Suppressor macrophage treated with lipopolysaccharide for 1 hour (primary cell): Measurements from ENCODE around the gene EIF2B1.

Experiments
- DNase-seq, 3 donors: peaks; one replicate each; pipeline ENCODE4 v3.0.0-alpha.2; 2020 to 2022

Gene EIF2B1

DNA sequence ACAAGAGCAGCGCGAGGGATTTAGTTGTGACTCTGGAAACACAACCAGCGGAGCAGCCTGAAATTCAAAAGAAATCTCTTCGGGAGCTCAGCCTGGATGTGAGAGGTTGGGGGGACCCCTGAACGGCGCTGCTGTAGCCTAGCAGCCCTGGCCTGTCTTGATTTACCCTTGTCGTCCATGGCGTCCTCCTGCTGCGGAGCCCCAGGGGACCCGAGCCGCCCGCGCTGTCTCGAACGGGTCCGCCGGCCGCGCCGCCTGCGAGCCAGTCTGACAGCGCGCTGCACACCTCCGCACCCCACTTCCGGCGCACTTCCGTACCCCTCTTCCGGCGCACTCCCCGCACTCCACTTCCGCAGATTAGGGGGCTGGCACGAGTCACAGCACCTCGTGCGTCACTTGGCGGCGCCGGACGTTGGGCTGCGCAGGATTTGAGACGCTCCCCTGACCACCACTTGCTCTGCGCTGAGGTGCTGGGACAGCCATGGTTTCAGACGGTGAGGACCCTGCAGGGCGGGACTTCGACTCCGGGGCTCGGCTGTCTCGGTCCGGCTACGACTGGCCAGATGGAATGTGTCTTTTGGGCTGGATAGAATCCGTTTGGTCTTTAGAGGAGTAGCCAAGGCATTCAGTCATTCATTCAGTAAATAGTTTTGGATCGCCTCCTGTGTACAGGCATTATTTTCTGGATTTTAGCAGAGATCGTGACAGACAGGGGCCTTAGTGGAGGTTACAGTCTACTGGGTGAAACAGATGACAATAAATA is at the start of gene EIF2B1, which contains the start of gene GTF2H3:
Gene EIF2B1 (minus strand): TSS at position 308 of the 763 bp plus-strand sequence. CDS start 129 bp downstream, at position 179.
Gene GTF2H3 (plus strand): TSS at position 451 of the 763 bp plus-strand sequence. CDS start 31 bp downstream, at position 482.
- peak; percentile 97 to 98 (median 98) for DNase-seq

DNA sequence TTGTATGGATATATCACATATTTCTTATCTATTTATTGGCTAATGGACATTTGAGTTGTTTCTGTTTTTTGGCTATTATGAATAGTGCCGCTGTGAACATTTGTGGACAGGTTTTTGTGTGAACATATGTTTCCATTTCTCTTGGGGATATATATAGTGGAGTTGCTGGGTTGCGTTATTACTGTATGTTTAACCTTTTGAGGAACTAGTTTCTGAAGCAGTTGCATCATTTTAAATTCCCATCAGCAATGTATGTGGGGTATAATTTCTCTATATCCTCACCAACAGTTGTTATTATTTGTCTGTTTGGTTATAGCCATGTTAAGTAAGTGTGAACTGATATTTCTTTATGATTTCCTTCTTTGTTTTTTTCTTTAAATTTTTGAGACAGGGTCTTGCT is 48.1 kb upstream of the EIF2B1 start:
- DNase-seq: peak; percentile 49 to 79 (median 61)

- no peak for DNase-seq
Measured at GRCh38 chr12:123678981-123679380, 45.5 kb upstream of the EIF2B1 start.

DNA sequence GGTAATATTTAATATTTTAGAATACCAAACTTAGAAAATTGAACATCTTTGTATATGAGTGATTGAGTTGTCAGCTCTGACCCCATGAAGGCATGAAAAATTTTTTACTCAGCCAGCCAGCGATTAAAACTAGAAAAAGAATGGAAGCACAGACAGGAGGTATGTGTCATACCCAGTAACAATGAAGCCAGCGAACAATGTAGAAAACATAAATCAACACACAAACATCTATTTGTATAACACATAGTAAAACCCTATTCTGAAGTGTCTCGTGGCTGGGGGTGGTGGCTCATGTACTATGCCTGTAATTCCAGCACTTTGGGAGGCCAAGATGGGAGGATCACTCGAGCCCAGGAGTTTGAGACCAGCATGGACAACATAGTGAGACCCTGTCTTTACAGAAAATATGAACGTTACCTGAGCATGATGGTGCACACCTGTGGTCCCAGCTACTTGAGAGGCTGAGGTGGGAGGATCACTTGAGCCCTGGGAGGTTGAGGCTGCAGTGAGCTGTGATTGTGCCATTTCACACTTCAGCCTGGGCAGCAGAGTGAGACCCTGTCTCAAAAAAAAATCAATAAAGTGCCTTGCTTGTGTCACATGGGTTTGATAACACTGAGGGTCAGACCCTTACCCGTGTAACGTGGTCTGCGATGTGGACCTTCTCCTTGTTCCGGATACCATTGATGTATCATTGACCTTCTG is 43.3 kb upstream of the EIF2B1 start:
- DNase-seq: no peak

- no peak for DNase-seq
Measured at GRCh38 chr12:123675436-123675835, 42.0 kb upstream of the EIF2B1 start.

DNA sequence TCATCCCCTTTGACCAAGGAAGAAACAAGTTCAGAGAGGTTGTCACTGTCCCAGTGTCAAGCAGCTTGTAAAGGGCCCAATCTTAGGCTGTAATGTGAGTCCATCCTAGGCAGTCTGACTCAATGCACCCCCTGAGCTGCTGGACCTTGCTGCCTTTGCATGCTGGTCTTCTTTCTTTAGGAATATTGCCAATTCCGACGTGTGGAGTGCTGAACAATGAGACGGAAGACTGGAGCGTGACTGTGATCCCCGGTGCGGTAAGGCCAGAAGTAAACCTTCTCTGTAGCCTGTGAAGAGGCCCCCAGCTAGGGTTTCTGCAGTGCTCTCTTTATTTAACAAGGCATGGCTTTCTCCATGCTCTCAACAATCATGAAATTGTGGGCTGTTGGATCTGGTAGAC is 38.4 kb upstream of the EIF2B1 start:
- DNase-seq: no peak

- peak; percentile 92 to 96 (median 94) for DNase-seq
Measured at GRCh38 chr12:123670882-123671728, 37.6 kb upstream of the EIF2B1 start, which contains the start of gene TCTN2. Gene TCTN2 (plus strand): TSS chr12:123671113. CDS start chr12:123671241, 128 bp downstream.

DNA sequence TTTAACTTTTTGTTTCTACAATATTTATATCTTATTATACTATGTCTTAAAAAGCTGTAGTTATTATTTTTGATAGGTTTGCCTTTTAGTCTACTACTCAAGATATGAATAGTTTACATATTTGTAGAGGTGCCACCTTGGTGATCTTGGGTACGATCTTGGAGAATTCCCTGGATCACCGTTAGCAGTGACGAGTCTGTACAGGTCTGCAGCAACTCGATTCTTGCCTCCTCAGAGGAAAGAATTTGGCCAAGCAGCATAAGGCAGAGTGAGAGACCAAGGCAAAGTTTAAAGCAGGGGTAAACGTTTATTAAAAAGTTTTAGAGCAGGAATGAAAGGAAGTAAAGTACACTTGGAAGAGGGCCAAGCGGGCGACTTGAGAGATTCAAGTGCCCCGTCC is 34.3 kb upstream of the EIF2B1 start:
- no peak for DNase-seq

- DNase-seq: peak; percentile 87 to 95 (median 95)
Measured at GRCh38 chr12:123659996-123660727, 26.7 kb upstream of the EIF2B1 start.

DNA sequence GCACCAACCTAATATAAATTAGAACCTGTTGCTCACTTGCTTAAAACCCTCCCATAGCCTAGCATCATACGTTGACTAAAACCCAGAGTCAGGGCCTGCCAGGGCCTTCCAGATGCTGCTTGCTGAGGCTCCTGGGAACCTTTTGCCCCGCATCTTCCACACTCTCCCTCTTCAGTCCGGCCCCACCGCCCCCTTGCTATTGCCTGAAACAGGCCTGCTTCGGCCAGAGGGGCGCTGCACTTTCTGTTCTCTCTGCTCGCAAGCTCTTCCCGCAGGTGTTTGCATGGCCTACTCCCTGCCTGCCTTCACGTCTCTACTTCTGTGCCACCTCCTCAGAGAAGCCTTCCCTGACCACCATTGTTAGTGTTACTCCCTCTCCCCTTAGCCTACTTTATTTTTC is 23.7 kb upstream of the EIF2B1 start:
- DNase-seq: no peak

DNA sequence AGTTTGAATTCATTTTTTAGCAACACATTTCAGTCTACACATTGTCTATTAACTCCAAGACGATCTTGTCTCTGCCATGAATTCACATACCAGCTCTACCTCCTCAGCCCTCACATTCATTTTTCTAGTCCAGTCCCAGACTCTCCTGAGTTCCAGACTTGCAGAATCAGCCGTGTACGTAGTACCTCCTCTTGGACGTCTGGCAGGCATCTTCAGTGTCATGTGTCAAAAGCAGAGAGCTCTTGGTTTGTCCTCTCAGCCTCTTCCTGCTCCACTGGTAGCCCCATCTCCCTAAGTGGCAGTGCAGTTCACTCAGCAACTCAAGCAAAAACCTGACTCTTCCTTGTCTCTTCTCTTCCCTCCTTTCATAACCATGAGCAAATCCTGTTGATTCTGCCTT is 22.9 kb upstream of the EIF2B1 start:
- no peak for DNase-seq

DNA sequence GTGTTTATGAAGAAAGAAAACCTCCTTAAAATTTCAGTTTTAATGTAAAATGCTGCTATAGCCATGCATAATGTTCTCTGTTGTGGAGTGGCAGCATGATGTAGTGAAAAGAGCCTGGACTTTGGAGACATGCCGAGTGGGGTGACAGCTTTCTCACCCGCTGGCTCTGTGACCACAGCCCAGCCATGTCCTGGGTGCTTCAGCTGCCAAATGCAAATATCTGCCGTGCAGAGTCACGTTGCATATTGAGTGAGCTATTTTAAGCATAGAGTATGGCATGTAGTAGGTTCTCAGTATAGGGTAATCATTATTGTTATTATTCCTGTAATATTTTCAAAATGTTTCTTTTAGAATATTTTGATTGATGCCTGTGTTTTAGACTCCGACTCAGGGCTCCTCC is 21.9 kb upstream of the EIF2B1 start:
- DNase-seq: no peak

DNA sequence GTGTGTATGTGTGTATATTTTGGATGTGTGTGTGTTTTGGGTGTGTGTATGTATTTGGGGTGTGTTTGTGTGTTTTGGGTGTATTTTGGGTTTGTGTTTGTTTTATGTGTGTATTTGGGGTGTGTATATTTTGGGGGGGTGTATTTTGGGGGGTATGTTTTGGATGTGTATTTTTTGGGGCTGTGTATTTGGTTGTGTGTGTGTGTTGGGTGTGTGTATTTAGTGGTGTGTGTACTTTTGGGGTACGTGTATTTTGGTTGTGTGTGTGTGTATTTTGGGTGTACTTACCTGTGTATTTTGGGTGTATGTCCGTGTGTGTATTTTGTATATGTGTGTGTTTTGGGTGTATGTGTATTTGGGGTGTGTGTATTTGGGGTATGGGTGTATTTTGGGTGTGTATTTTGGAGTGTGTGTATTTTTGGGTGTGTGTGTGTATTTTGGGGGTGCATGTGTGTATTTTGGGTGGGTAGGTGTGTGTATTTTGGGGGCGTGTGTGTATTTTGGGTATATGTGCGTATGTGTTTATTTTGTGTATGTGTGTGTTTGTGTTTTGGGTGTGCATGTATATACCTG is 20.7 kb upstream of the EIF2B1 start:
- DNase-seq: no peak

DNA sequence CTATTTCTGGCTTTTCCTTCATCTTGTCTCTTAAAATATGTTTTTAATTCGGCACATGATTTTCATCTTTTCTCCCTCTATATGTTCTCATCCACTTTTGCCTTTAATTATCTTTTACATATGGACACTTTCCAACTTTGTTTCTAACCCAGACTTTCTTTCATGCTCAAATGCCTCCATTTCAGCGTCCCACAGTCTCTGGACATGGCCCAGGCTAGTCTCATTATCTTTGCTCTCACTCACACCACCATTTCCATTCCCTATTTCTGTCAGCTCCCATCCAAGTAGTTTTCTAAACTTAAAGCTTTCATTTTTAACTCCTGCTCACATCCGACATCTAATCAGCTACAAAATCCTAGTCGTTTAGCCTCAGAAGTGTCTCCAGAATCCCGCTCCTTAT is 14.9 kb upstream of the EIF2B1 start:
- DNase-seq: no peak

DNA sequence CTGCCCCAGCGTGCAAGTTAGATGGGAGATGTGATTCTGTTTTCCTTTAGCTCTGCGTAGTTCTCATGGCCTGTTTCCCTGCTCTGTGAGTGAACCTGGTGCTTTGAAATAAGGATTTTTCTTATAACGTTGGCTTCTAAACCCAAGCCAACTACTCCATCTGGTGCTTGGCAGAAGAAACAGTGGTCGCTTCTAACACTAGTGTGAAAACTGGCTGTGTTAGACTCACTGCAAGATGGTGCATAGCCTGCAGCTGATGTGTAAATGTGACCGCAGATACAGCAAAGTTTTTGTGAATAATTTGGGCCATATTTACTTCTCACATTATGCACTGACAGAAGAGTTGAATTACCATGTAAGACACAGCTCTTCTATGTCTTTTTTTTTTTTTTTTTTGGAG is 12.4 kb upstream of the EIF2B1 start:
- no peak for DNase-seq

DNA sequence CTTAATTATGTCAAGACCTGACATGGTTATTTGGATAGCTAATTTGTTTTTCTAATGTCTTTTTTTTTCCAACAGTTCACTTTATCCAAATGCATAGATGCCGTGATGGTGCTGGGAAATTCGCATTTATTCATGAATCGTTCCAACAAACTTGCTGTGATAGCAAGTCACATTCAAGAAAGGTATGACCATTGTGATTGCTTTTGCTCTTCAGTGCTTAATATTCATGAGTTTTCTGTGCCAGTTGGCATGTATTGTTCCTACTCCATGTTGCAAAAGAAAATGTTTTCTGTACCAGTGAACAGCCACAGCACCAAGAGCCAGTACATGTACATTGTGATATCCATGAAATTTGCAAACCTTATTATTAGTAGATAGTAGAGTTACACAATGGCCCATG is 11.9 kb upstream of the EIF2B1 start:
- no peak for DNase-seq

GRCh38 chr12:123643911-123644310 is 10.4 kb upstream of the EIF2B1 start:
- no peak for DNase-seq

DNA sequence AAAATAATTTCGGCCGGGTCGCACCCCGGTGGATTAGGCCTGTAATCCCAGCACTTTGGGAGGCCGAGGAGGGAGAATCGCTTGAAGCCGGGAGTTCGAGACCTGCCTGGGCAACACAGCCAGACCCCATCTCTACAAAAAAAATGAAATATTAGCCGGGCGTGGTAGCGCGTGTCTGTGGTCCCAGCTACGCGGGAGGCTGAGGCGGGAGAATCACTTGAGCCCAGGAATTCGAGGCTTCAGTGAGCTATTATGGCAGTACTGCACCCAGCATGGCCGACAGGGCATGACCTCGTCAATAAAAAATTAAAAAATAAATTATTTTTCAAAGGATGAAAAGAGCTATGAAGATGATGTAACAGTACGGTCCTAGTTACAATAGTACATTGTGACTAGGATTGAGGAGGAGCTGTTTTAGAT is 666 bp upstream of the EIF2B1 start:
- DNase-seq: no peak

GRCh38 chr12:123621619-123622530 is 11.6 kb downstream of the EIF2B1 start:
- no peak for DNase-seq

DNA sequence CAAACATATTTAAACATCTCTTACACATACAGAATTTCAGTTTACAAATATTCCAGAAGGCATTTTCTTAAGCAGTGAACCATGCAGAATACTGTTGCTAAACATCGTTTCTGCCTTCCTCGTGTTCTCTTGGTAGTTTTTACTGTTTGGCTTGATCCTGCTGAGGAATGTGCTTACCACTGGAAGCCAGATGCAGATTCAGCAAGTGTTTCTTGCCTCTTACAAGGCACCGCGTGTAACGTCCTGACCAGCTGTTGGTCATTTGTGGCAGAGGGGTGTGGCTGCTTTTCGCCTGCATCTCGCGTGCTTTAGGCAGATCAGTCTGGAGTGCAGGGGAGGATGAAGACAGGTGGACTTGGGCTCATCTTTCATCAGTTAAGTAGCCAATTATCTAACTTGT is 12.4 kb downstream of the EIF2B1 start:
- no peak for DNase-seq

- no peak for DNase-seq
Measured at GRCh38 chr12:123617580-123617979, 15.9 kb downstream of the EIF2B1 start.
